Stimulated activated CD4-positive, alpha-beta T cell treated with anti-CD3 and anti-CD28 coated beads, Interleukin-2, amount 100 ng/mL, for 24 hours (primary cell): ENCODE measurements around the gene UBL4A.
A peak's percentile ranks its signal among the peaks of the same experiment; 100 is the strongest.

Source experiments
- DNase-seq, 2 donors: peaks; one replicate each; pipeline ENCODE4 v3.0.0-alpha.2; 2020

UBL4A gene

GRCh38 chrX:154459832-154460231, 26.6 kb downstream of the UBL4A start:
- DNase-seq, result no peak

- DNase-seq, result no peak
Measured at GRCh38 chrX:154458954-154459778, 27.2 kb downstream of the UBL4A start.

- DNase-seq, result peak; percentile 66 to 68
Measured at GRCh38 chrX:154458116-154458953, 28.1 kb downstream of the UBL4A start, which contains the start of gene PLXNA3. PLXNA3 (plus strand) TSS chrX:154458281; CDS start chrX:154460184, 1,903 bp downstream.

GRCh38 chrX:154457491-154458115, 28.8 kb downstream of the UBL4A start:
- peak; percentile 42 to 55 for DNase-seq

- DNase-seq, result no peak
Measured at GRCh38 chrX:154452823-154453222, 33.6 kb downstream of the UBL4A start.

GRCh38 chrX:154450312-154450711, 36.1 kb downstream of the UBL4A start:
- no peak for DNase-seq

GRCh38 chrX:154449618-154450017, 36.8 kb downstream of the UBL4A start:
- DNase-seq, result no peak

GRCh38 chrX:154448484-154448883, 37.9 kb downstream of the UBL4A start:
- DNase-seq, result no peak

- no peak for DNase-seq
Measured at GRCh38 chrX:154446430-154446829, 40.0 kb downstream of the UBL4A start.

- DNase-seq, result no peak
Measured at GRCh38 chrX:154445776-154446175, 40.6 kb downstream of the UBL4A start.

GRCh38 chrX:154444755-154445246, 41.6 kb downstream of the UBL4A start:
- no peak for DNase-seq

GRCh38 chrX:154443992-154444754, 42.2 kb downstream of the UBL4A start, which contains the start of gene FAM50A:
FAM50A (plus strand) TSS chrX:154444141; CDS start chrX:154444236, 95 bp downstream.
- DNase-seq, result peak; percentile 71 to 79

- no peak for DNase-seq
Measured at GRCh38 chrX:154443479-154443910, 42.9 kb downstream of the UBL4A start.

- DNase-seq, result no peak
Measured at GRCh38 chrX:154441984-154442707, 44.3 kb downstream of the UBL4A start.

GRCh38 chrX:154441564-154441963, 44.9 kb downstream of the UBL4A start:
- DNase-seq, result no peak

- no peak for DNase-seq
Measured at GRCh38 chrX:154440623-154441357, 45.6 kb downstream of the UBL4A start.

- DNase-seq, result no peak
Measured at GRCh38 chrX:154439841-154440240, 46.6 kb downstream of the UBL4A start.

- DNase-seq, result no peak
Measured at GRCh38 chrX:154437971-154438893, 48.2 kb downstream of the UBL4A start.

GRCh38 chrX:154436983-154437752, 49.2 kb downstream of the UBL4A start, which contains the start of gene GDI1:
GDI1 (plus strand) TSS chrX:154437154; CDS start chrX:154437255, 101 bp downstream.
- peak; percentile 60 to 66 for DNase-seq
